IPS-18c (cell line): ENCODE data around the gene EPHA2.

Experiments used
- H3K4me3 ChIP-seq: 2 replicates; pipeline ENCODE4 v1.7.0; 2013; ENCODE audit warnings: low read depth, mild to moderate bottlenecking, low read length, moderate library complexity; ENCODE audit not compliant: insufficient read depth
- H3K9me3 ChIP-seq: one replicate; pipeline ENCODE4 v1.6.1; 2013; ENCODE audit warnings: mild to moderate bottlenecking, low read length, moderate library complexity; ENCODE audit not compliant: control insufficient read depth, insufficient read depth

Gene EPHA2

GRCh38 chr1:16122350-16122881 lies 33.5 kb downstream of the EPHA2 start:
- Histone ChIP-seq H3K4me3 (no peak overlapping the region), H3K9me3 (no peaks in the 10 kb centered on the region)

GRCh38 chr1:16120940-16121410 lies 34.9 kb downstream of the EPHA2 start:
- Histone ChIP-seq H3K9me3 (no peaks in the 10 kb centered on the region), H3K4me3 (no peak overlapping the region)

- no peak overlapping the region for H3K4me3 ChIP-seq
- no peaks in the 10 kb centered on the region for H3K9me3 ChIP-seq
Observed at GRCh38 chr1:16120407-16120806, 35.5 kb downstream of the EPHA2 start.

- Histone ChIP-seq H3K9me3 (no peaks in the 10 kb centered on the region), H3K4me3 (no peak overlapping the region)
Observed at GRCh38 chr1:16119926-16120325, 35.9 kb downstream of the EPHA2 start.

- no peaks in the 10 kb centered on the region for H3K9me3 ChIP-seq
- no peak overlapping the region for H3K4me3 ChIP-seq
Observed at GRCh38 chr1:16119504-16119903, 36.4 kb downstream of the EPHA2 start.

- Histone ChIP-seq H3K9me3 (no peaks in the 10 kb centered on the region), H3K4me3 (no peak overlapping the region)
Observed at GRCh38 chr1:16118706-16119105, 37.2 kb downstream of the EPHA2 start.

- H3K9me3 ChIP-seq: no peaks in the 10 kb centered on the region
- no peak overlapping the region for H3K4me3 ChIP-seq
Observed at GRCh38 chr1:16117936-16118335, 37.9 kb downstream of the EPHA2 start.

GRCh38 chr1:16117369-16117768 lies 38.5 kb downstream of the EPHA2 start:
- H3K9me3 ChIP-seq: no peaks in the 10 kb centered on the region
- H3K4me3 ChIP-seq: no peak overlapping the region

GRCh38 chr1:16116625-16117024 lies 39.2 kb downstream of the EPHA2 start:
- no peak overlapping the region for H3K4me3 ChIP-seq
- no peaks in the 10 kb centered on the region for H3K9me3 ChIP-seq

GRCh38 chr1:16116002-16116401 lies 39.9 kb downstream of the EPHA2 start:
- Histone ChIP-seq H3K4me3 (no peak overlapping the region), H3K9me3 (no peaks in the 10 kb centered on the region)

- H3K4me3 ChIP-seq: no peak overlapping the region
- H3K9me3 ChIP-seq: no peaks in the 10 kb centered on the region
Observed at GRCh38 chr1:16115468-16115983, 40.3 kb downstream of the EPHA2 start.

GRCh38 chr1:16114527-16115467 lies 41.1 kb downstream of the EPHA2 start:
- no peaks in the 10 kb centered on the region for H3K9me3 ChIP-seq
- no peak overlapping the region for H3K4me3 ChIP-seq

GRCh38 chr1:16112596-16113555 lies 43.0 kb downstream of the EPHA2 start:
- Histone ChIP-seq H3K9me3 (peaks cover 3% of the 10 kb centered on the region), H3K4me3 (no peak overlapping the region; the same call in 1 of the 2 replicates)

GRCh38 chr1:16111771-16112595 lies 43.9 kb downstream of the EPHA2 start:
- Histone ChIP-seq H3K4me3 (no peak overlapping the region; the same call in 1 of the 2 replicates), H3K9me3 (peaks cover 3% of the 10 kb centered on the region)

GRCh38 chr1:16110884-16111283 lies 45.0 kb downstream of the EPHA2 start:
- no peak overlapping the region for H3K4me3 ChIP-seq
- H3K9me3 ChIP-seq: peaks cover 3% of the 10 kb centered on the region

GRCh38 chr1:16110456-16110855 lies 45.4 kb downstream of the EPHA2 start:
- peaks cover 3% of the 10 kb centered on the region for H3K9me3 ChIP-seq
- no peak overlapping the region for H3K4me3 ChIP-seq
